ENCODE results near the gene ZNF837.

The ZNF837 gene

DNA sequence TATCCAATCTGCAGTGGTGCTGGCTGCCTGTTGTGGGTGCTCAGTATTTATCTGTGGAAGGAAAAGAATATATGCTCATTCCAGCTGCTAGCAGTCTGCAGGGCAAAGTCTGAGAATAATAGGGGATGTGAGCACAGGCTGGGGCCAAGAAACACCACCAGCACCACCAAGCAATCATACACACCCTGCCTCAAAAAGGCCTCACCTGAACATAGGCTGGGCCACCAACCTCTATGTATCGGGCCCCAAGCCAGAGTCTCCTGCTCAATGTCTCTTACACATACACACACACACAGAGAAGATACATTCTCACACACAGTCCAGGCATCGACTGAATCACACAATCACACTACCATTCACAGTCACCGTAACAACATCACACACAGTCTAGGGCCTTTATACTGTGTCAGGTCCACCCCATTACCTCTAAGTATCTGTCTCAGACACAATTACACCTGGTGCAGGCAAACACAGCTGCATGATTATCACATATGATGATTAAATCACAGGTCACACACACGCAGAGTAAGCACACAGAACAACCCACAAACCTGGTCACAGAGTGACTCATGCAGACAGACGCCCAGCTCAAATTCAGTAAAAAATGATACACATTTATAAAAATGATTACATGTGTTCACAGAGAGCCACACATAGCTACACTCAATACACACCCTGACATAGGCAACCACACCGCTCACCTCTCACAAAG lies 55.4 kb downstream of the ZNF837 start:
- DNase-seq, result peak in 1 of 58 donors; percentile 3

DNA sequence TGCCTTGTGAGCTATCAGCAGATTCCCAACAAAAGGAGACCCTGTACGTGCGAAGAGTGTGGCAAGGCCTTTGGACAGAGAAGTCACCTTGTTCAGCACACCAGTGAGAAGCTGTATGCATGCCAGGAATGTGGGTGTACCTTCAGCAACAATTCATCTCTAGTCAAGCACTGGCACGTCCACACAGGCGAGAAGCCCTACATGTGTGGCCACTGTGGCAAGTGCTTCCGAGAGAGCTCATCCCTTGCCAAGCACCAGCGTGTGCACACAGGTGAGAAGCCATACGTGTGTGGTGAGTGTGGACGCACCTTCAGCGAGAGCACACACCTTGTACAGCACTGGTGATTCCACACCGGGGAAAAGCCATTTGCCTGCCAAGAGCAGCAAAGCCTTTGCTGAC lies 61.6 kb downstream of the ZNF837 start:
- peak in 1 of 58 donors; percentile 65 for DNase-seq

DNA sequence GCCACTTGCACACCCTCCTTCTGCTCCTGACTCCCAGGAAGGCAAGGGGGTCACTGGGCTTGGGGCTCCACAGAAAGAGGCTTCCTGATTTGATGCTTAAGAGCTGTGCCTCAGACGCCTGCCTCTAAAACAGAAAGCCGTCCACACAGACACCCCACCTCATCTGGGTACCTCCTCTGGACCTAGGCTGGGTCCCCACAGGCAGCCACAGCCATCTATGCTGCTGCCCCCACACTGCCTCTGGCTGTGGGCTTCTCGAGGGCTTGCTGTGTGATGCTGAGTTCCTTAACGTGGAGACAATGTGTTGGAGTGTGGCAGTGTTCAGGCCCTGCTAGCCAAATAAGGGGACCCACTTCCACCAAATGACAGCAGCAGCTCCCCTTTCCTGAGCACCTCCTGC lies 62.5 kb downstream of the ZNF837 start:
- DNase-seq, result no peak
